IMR-90 (cell line): Measurements from ENCODE around the gene PTGDR2.

Experiments
- BHLHE40 ChIP-seq: fragments of 150-350 bp; IDR thresholded peaks from 2 replicates; pipeline ENCODE4 v1.6.1; 2016; ENCODE audit warnings: mild to moderate bottlenecking, low read depth, low read length
- CEBPB ChIP-seq: IDR thresholded peaks from 2 replicates; pipeline ENCODE4 v1.6.1; 2012; ENCODE audit warnings: low read depth, low read length, improper control_type of control experiment
- FOS ChIP-seq: fragments of 150-350 bp; IDR thresholded peaks from 2 replicates; pipeline ENCODE4 v1.6.1; 2016; ENCODE audit warnings: low read depth, low read length
- MAZ ChIP-seq: IDR thresholded peaks from 2 replicates; pipeline ENCODE4 v1.6.1; 2012; ENCODE audit warnings: low read depth, mild to moderate bottlenecking, low read length, improper control_type of control experiment, moderate library complexity, borderline replicate concordance
- POLR2A ChIP-seq: IDR thresholded peaks from 2 replicates; pipeline ENCODE4 v1.6.1; 2012; ENCODE audit warnings: mild to moderate bottlenecking, low read depth, low read length
- RCOR1 ChIP-seq: IDR thresholded peaks from 2 replicates; pipeline ENCODE4 v1.6.1; 2012; ENCODE audit warnings: mild to moderate bottlenecking, low read length, improper control_type of control experiment; ENCODE audit not compliant: insufficient replicate concordance
- SMC3 ChIP-seq: fragments of 150-350 bp; IDR thresholded peaks from 2 replicates; pipeline ENCODE4 v1.6.1; 2016; ENCODE audit warnings: low read depth, mild to moderate bottlenecking, antibody characterized with exemption, low read length, moderate library complexity
- TF ChIP-seq, protein P1 (sequence below): conservative IDR thresholded peaks from 2 replicates; pipeline ENCODE4 v1.5.1; 2012; ENCODE audit warnings: mild to moderate bottlenecking, low read depth, low read length, improper control_type of control experiment

DNA sequence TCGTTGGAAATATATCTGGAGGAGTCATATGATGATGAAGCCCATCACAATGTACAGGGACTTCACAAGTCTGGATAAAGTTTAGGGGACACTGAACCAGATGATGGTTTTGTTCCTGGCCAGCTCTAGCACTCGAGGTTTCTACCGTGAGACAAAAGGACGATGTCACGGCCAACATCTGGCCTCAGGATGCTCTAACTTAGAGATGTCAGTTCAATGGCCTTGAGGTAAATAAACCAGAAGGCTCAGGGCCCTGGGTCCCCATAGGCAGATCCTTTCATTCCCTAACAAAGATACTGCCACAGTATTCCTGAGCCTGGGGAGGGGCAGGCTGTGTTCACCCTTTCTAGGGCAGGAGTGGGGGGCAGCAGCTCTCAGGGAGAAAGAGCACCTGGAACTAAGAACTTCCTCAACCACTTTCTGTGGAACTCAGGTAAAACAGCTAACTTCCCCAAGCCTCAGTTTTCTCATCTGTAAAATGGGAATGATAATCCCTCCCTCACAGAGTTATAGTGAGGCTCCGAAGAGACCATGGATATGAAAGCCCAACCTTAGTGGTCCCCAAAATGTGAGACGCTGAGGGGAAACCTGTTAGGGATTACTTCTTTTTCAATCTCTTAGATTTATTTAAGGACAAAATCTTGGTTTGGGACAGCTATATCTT lies 52.3 kb downstream of the PTGDR2 start:
- TF ChIP-seq POLR2A = no peak
- TF ChIP-seq, protein P1, sequence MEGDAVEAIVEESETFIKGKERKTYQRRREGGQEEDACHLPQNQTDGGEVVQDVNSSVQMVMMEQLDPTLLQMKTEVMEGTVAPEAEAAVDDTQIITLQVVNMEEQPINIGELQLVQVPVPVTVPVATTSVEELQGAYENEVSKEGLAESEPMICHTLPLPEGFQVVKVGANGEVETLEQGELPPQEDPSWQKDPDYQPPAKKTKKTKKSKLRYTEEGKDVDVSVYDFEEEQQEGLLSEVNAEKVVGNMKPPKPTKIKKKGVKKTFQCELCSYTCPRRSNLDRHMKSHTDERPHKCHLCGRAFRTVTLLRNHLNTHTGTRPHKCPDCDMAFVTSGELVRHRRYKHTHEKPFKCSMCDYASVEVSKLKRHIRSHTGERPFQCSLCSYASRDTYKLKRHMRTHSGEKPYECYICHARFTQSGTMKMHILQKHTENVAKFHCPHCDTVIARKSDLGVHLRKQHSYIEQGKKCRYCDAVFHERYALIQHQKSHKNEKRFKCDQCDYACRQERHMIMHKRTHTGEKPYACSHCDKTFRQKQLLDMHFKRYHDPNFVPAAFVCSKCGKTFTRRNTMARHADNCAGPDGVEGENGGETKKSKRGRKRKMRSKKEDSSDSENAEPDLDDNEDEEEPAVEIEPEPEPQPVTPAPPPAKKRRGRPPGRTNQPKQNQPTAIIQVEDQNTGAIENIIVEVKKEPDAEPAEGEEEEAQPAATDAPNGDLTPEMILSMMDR = no peak
- TF ChIP-seq RCOR1 = no peak
- TF ChIP-seq SMC3 = no peak
- TF ChIP-seq CEBPB = no peak
- no peak for TF ChIP-seq BHLHE40
- TF ChIP-seq MAZ = no peak
- no peak for TF ChIP-seq FOS
